ENCODE data around the gene SBK2.
"Not testable (repeated sequence)": the region's sequence is repeated elsewhere in the genome, so short reads cannot be mapped to it uniquely, and the experiment has no call there.

Gene SBK2

DNA sequence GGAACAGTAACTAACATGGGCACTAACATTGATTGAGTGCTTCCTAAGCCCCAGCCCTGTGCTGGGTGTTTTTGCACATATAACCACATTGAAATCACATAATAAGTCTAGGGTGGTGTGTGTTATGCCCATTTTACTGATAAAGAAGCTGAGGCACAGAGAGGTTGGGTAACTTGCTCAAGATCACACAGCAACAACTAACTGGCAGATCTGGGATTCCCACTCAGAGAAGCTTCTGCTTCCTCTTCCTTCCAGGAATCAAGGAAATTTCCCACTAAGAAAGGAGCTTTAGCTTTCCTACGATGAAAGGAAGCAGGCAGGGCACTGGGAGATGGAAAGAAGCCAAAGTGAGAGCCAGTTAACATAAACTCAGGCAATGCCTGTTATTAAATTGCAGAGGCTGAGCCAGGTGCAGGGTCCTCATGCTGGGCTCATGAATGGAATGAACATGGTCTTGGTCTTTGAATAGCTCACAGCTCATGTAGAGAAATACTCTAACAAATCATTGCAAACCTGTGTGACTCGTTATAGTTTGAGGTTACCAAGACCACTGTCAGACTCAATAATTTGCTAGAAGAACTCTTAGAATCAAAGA is 38.6 kb downstream of the SBK2 start:
- no peak for DNase-seq

DNA sequence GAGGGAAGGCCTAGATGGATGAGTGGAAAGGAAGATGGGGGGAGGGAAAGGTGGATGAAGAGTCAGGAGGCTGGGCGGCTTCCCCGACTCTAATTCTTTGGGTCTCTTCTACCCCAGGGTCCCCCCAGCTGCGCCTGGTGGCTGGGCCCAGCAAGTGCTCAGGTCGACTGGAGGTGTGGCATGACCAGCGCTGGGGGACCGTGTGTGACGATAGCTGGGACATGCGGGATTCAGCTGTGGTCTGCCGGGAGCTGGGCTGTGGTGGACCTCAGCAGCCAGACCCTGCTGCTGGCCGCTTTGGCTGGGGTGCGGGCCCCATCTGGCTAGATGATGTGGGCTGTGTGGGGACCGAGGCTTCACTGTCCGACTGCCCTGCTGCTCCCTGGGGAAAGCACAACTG is 39.2 kb downstream of the SBK2 start:
- DNase-seq: no peak

- not testable (repeated sequence) for DNase-seq
Measured at GRCh38 chr19:55496820-55497219, 40.1 kb downstream of the SBK2 start.

- DNase-seq: no peak
Measured at GRCh38 chr19:55495646-55496349, 41.1 kb downstream of the SBK2 start.

DNA sequence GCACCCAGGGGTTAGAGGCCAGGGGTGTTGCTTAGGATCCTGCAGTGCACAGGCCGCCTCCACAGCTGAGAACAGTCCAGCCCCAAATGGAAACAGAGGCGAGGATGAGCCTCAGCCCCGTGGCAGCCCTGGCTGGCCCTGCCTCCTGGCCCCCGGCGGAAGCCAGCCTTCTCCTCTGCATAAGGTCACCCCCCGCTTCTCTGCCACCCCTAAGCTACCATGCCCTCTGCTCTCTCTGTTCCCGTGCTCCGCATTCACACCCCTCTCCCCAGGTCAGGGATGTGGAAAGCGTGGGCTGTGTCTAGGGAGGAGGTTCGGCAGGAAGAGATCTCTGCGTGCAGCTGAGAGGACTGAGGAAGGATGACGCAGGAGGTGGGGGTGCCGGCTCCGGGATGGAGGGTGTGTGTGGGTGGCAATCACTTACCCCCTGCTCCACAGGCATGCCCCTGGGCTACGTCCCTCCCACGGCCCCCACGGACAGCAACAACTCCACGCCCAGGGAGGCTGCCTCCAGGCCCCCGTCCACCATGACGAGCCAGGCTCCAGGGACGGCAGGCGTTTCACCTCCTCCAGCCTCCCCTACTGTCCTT is 42.7 kb downstream of the SBK2 start:
- DNase-seq: no peak

DNA sequence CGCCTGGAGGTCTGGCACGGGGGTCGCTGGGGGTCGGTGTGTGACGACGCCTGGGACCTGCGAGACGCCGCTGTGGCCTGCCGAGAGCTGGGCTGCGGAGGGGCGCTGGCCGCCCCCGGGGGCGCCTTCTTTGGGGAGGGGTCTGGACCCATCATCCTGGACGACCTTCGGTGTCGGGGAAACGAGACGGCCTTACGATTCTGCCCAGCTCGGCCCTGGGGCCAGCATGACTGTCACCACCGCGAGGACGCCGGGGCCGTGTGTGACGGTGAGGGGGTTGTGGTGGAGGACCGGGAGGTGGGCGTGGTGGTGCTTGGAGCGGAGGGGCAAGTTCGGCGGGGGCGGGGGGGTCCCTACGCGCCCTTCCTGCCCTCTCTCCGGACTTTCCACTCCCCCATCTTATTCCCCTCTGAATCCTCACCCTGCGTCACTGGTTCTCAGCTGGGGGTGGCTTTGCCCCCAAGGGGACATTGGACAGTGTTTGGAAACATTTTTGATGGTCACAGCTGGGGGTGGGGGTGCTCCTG is 43.2 kb downstream of the SBK2 start:
- DNase-seq: no peak

- no peak for DNase-seq
Measured at GRCh38 chr19:55493052-55493644, 43.8 kb downstream of the SBK2 start.

DNA sequence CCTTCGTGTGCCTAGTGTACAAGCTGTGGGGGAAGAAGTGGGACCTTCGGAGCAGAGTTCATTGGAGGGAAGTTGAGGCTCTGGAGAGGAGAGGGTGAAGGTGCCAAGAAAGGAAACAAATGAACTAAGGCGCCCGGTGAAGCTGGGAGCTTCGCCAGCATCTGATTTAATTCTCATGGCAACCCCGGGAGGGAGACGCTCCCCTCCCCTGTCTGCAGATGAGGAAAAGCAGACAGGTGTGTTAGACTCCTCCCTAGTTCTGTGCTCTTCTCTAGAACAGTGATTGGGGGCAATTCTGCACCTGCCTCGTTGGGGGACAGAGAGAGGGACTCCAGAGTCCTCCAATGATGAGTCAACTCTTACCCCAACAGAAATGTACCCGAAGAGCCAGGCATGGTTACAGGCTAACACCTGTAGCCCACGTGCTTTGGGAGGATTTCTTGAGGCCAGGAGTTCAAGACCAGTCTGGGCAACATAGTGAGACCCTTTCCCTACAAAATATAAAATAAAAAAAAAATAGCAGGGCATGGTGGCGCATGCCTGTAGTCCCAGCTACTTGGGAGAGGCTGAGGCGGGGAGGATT is 44.5 kb downstream of the SBK2 start:
- DNase-seq: no peak

DNA sequence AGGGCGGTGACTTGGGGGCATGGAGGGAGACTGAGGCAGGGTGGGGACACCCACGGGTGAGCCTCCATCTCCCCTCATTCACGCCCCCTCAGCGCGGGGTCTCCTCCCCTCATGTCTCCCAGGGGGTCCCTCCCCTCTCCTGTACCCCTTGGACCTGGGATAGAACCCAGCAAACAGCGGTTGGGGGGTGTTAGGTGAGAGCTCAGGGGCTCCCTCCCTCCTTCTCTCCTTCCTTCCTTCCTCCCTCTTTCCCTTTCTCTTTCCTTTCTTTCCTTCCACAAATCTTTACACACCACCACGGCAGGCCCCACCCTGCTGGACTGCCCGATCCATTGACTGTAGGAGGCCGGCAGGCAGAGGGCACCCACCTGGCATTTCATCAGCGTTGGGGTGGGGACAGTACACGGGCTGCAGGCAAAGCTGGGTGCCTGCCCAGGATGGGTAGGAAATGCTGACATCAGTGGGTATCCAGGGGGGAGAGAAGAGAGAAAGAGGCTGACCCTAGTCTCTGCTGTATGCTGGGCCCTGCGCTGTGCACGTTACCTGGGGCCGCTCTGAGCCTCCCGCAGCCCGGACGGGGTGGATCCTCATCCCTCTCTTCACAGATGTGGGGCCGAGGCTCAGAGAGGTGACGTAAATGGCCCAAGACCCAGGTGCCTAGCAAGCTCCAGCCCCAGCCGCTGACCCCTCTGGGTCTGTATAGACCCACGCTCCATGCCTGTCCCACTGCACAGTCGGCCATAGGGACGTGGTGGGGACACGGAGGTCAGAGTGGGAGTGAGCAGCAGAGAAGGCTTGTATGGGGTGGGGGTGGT is 45.2 kb downstream of the SBK2 start:
- DNase-seq: no peak

GRCh38 chr19:55490478-55491432 is 46.2 kb downstream of the SBK2 start:
- DNase-seq: no peak

GRCh38 chr19:55489711-55490477 is 47.0 kb downstream of the SBK2 start:
- DNase-seq: no peak

DNA sequence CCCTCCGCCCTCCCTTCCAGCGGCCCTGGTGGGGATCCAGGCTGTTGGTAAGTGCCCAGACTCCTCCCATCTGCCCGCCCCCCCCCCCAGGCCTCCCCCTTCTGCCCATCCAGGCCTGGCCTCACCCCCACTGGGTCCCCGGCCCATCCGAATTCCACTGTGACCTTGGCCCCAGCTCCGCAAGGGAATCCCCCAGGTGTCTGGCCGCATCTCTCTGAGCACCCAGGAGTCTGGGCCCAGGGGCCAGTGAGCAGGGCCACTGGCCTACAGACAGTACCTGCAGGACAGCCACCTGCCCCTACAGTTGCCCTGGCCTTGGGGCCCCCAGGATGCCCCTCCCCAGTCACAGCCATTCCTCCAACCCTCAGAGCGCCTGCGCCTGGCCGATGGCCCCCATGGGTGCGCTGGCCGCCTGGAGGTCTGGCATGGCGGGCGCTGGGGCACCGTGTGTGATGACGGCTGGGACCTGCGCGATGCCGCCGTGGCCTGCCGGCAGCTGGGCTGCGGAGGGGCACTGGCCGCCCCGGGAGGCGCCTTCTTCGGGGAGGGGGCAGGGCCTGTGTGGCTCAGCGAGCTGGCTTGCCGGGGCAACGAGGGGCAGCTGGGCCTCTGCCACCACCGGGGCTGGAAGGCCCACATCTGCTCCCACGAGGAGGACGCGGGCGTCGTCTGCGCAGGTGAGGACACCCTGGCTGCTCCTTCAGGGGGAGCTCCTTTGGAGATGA is 47.8 kb downstream of the SBK2 start:
- no peak for DNase-seq

GRCh38 chr19:55487924-55488687 is 48.8 kb downstream of the SBK2 start, which contains the start of gene SSC5D:
TSS of gene SSC5D (plus strand) at chr19:55488436. CDS start at chr19:55488590, 154 bp downstream.
- DNase-seq: no peak

- DNase-seq: no peak
Measured at GRCh38 chr19:55486971-55487923, 49.7 kb downstream of the SBK2 start.

DNA sequence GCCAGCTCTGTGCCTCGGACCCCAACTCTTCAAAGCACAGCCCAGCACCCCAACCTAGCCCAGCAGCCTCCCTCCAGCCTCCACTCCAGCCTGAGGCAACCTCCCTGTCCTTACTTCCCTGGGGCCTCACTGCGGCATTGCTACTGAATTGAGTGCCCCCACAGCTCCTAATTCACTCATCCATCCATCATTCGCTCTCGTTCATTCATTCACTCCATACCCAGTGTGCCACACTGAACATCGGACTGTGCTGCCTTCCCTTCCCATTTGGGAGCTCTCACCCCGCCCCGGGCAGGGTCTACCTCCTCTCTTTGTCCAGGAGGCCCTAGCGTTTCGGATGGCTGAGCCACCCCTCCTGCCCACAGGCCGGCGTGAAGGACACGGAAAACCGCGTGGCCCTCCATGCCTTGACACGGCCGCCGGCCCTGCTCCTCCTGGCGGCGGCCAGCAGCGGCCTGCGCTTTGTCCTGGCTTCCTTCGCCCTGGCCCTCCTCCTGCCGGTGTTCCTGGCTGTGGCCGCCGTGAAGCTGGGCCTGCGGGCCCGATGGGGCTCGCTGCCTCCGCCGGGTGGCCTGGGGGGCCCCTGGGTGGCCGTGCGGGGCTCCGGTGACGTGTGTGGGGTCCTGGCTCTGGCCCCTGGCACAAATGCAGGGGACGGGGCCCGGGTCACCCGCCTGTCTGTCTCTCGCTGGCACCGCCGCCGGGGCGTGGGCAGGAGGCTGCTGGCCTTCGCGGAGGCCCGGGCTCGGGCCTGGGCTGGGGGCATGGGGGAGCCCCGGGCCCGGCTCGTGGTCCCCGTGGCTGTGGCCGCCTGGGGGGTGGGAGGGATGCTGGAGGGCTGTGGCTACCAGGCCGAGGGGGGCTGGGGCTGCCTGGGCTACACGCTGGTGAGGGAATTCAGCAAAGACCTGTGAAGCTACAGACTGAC is 50.6 kb downstream of the SBK2 start:
- no peak for DNase-seq

GRCh38 chr19:55485439-55486011 is 51.4 kb downstream of the SBK2 start:
- DNase-seq: no peak

Data from inflammatory macrophage treated with lipopolysaccharide for 1 hour (primary cell).